ENCODE results near the gene AP5S1.
"Not testable (repeated sequence)": the region's sequence is repeated elsewhere in the genome, so short reads cannot be mapped to it uniquely, and the experiment has no call there.

Gene AP5S1

GRCh38 chr20:3794168-3794567 is 26.2 kb upstream of the AP5S1 start:
- H3K4me1 ChIP-seq (ENCODE audit: control insufficient read depth in 1 of 2, insufficient read depth in 2 of 2, low read length in 2 of 2): peaks cover 23 to 33% of the 10 kb centered on the region in 2 donors
- not testable (repeated sequence) for H3K27ac ChIP-seq (ENCODE audit: low read depth, low read length); H3K36me3 ChIP-seq (ENCODE audit: control insufficient read depth in 1 of 2, insufficient read depth in 2 of 2, low read length in 2 of 2); H3K27me3 ChIP-seq (ENCODE audit: control insufficient read depth in 1 of 2, insufficient read depth in 2 of 2, low read length in 2 of 2); H3K9ac ChIP-seq (ENCODE audit: low read depth in 1 of 2, low read length in 2 of 2); H3K9me3 ChIP-seq (ENCODE audit: control insufficient read depth in 1 of 2, low read length in 2 of 2); H3K4me3 ChIP-seq (ENCODE audit: low read depth in 1 of 2, low read length in 2 of 2)

- Histone ChIP-seq H3K4me1 (ENCODE audit: control insufficient read depth in 1 of 2, insufficient read depth in 2 of 2, low read length in 2 of 2) (peaks cover 30 to 39% of the 10 kb centered on the region in 2 donors), H3K9ac (ENCODE audit: low read depth in 1 of 2, low read length in 2 of 2) (peak overlapping the region in 1 of 2 donors; percentile 95)
Measured at GRCh38 chr20:3794701-3795420, 25.5 kb upstream of the AP5S1 start.

GRCh38 chr20:3795511-3796468 is 24.6 kb upstream of the AP5S1 start, which contains the start of gene CDC25B:
Gene CDC25B (plus strand): TSS chr20:3796310. CDS start chr20:3796532, 222 bp downstream.
- H3K4me3 ChIP-seq (ENCODE audit: low read depth in 1 of 2, low read length in 2 of 2): peak within 1 kb of the TSS; percentile 89 to 93
- peaks cover 38 to 46% of the 10 kb centered on the region in 2 donors for H3K4me1 ChIP-seq (ENCODE audit: control insufficient read depth in 1 of 2, insufficient read depth in 2 of 2, low read length in 2 of 2)
- peaks cover 7% of the 10 kb centered on the region in 2 donors for H3K36me3 ChIP-seq (ENCODE audit: control insufficient read depth in 1 of 2, insufficient read depth in 2 of 2, low read length in 2 of 2)
- H3K27ac ChIP-seq (ENCODE audit: low read depth, low read length): peak within 1 kb of the TSS; percentile 96
- H3K9ac ChIP-seq (ENCODE audit: low read depth in 1 of 2, low read length in 2 of 2): peak within 1 kb of the TSS; percentile 94 to 95
- H3K27me3 ChIP-seq (ENCODE audit: control insufficient read depth in 1 of 2, insufficient read depth in 2 of 2, low read length in 2 of 2): no peaks in the 10 kb centered on the region
- no peaks in the 10 kb centered on the region for H3K9me3 ChIP-seq (ENCODE audit: control insufficient read depth in 1 of 2, low read length in 2 of 2)

More at GRCh38 chr20:3794701-3795420, 25.5 kb upstream of the AP5S1 start:
- peak overlapping the region; percentile 96 for H3K27ac ChIP-seq (ENCODE audit: low read depth, low read length)
- peak overlapping the region; percentile 89 to 93 for H3K4me3 ChIP-seq (ENCODE audit: low read depth in 1 of 2, low read length in 2 of 2)
- no peaks in the 10 kb centered on the region for H3K27me3 ChIP-seq (ENCODE audit: control insufficient read depth in 1 of 2, insufficient read depth in 2 of 2, low read length in 2 of 2)
- no peaks in the 10 kb centered on the region for H3K36me3 ChIP-seq (ENCODE audit: control insufficient read depth in 1 of 2, insufficient read depth in 2 of 2, low read length in 2 of 2)
- H3K9me3 ChIP-seq (ENCODE audit: control insufficient read depth in 1 of 2, low read length in 2 of 2): no peaks in the 10 kb centered on the region

- Histone ChIP-seq H3K36me3 (ENCODE audit: control insufficient read depth in 1 of 2, insufficient read depth in 2 of 2, low read length in 2 of 2) (peaks cover 15 to 16% of the 10 kb centered on the region in 2 donors), H3K4me3 (ENCODE audit: low read depth in 1 of 2, low read length in 2 of 2) (peak overlapping the region; percentile 84 to 89), H3K27ac (ENCODE audit: low read depth, low read length) (no peak overlapping the region), H3K9ac (ENCODE audit: low read depth in 1 of 2, low read length in 2 of 2) (peak overlapping the region; percentile 62 to 70), H3K27me3 (ENCODE audit: control insufficient read depth in 1 of 2, insufficient read depth in 2 of 2, low read length in 2 of 2) (no peaks in the 10 kb centered on the region), H3K4me1 (ENCODE audit: control insufficient read depth in 1 of 2, insufficient read depth in 2 of 2, low read length in 2 of 2) (peaks cover 38 to 46% of the 10 kb centered on the region in 2 donors), H3K9me3 (ENCODE audit: control insufficient read depth in 1 of 2, low read length in 2 of 2) (no peaks in the 10 kb centered on the region)
Measured at GRCh38 chr20:3796477-3797225, 23.7 kb upstream of the AP5S1 start.

- Histone ChIP-seq H3K27ac (ENCODE audit: low read depth, low read length) (peak overlapping the region; percentile 53), H3K9me3 (ENCODE audit: control insufficient read depth in 1 of 2, low read length in 2 of 2) (no peaks in the 10 kb centered on the region), H3K36me3 (ENCODE audit: control insufficient read depth in 1 of 2, insufficient read depth in 2 of 2, low read length in 2 of 2) (peaks cover 17 to 20% of the 10 kb centered on the region in 2 donors), H3K27me3 (ENCODE audit: control insufficient read depth in 1 of 2, insufficient read depth in 2 of 2, low read length in 2 of 2) (no peaks in the 10 kb centered on the region), H3K4me1 (ENCODE audit: control insufficient read depth in 1 of 2, insufficient read depth in 2 of 2, low read length in 2 of 2) (peaks cover 38 to 46% of the 10 kb centered on the region in 2 donors), H3K9ac (ENCODE audit: low read depth in 1 of 2, low read length in 2 of 2) (peak overlapping the region; percentile 62 to 70), H3K4me3 (ENCODE audit: low read depth in 1 of 2, low read length in 2 of 2) (peak overlapping the region; percentile 84 to 89)
Measured at GRCh38 chr20:3797226-3797545, 23.2 kb upstream of the AP5S1 start.

GRCh38 chr20:3797592-3798372 is 22.6 kb upstream of the AP5S1 start:
- H3K4me1 ChIP-seq (ENCODE audit: control insufficient read depth in 1 of 2, insufficient read depth in 2 of 2, low read length in 2 of 2): peaks cover 38 to 46% of the 10 kb centered on the region in 2 donors
- H3K9ac ChIP-seq (ENCODE audit: low read depth in 1 of 2, low read length in 2 of 2): peak overlapping the region; percentile 62 to 70
- peaks cover 21 to 26% of the 10 kb centered on the region in 2 donors for H3K36me3 ChIP-seq (ENCODE audit: control insufficient read depth in 1 of 2, insufficient read depth in 2 of 2, low read length in 2 of 2)
- no peaks in the 10 kb centered on the region for H3K9me3 ChIP-seq (ENCODE audit: control insufficient read depth in 1 of 2, low read length in 2 of 2)
- peak overlapping the region; percentile 84 to 89 for H3K4me3 ChIP-seq (ENCODE audit: low read depth in 1 of 2, low read length in 2 of 2)
- H3K27ac ChIP-seq (ENCODE audit: low read depth, low read length): peak overlapping the region; percentile 53
- H3K27me3 ChIP-seq (ENCODE audit: control insufficient read depth in 1 of 2, insufficient read depth in 2 of 2, low read length in 2 of 2): no peaks in the 10 kb centered on the region

- H3K27ac ChIP-seq (ENCODE audit: low read depth, low read length): peak overlapping the region; percentile 23
- H3K27me3 ChIP-seq (ENCODE audit: control insufficient read depth in 1 of 2, insufficient read depth in 2 of 2, low read length in 2 of 2): no peaks in the 10 kb centered on the region
- H3K9ac ChIP-seq (ENCODE audit: low read depth in 1 of 2, low read length in 2 of 2): peak overlapping the region; percentile 15 to 62
- H3K4me1 ChIP-seq (ENCODE audit: control insufficient read depth in 1 of 2, insufficient read depth in 2 of 2, low read length in 2 of 2): peaks cover 38 to 46% of the 10 kb centered on the region in 2 donors
- H3K4me3 ChIP-seq (ENCODE audit: low read depth in 1 of 2, low read length in 2 of 2): peak overlapping the region; percentile 40 to 89
- no peaks in the 10 kb centered on the region for H3K9me3 ChIP-seq (ENCODE audit: control insufficient read depth in 1 of 2, low read length in 2 of 2)
- peaks cover 27 to 32% of the 10 kb centered on the region in 2 donors for H3K36me3 ChIP-seq (ENCODE audit: control insufficient read depth in 1 of 2, insufficient read depth in 2 of 2, low read length in 2 of 2)
Measured at GRCh38 chr20:3798373-3798768, 22.0 kb upstream of the AP5S1 start.

GRCh38 chr20:3798908-3799248 is 21.5 kb upstream of the AP5S1 start:
- no peaks in the 10 kb centered on the region for H3K27me3 ChIP-seq (ENCODE audit: control insufficient read depth in 1 of 2, insufficient read depth in 2 of 2, low read length in 2 of 2)
- H3K9me3 ChIP-seq (ENCODE audit: control insufficient read depth in 1 of 2, low read length in 2 of 2): no peaks in the 10 kb centered on the region
- H3K36me3 ChIP-seq (ENCODE audit: control insufficient read depth in 1 of 2, insufficient read depth in 2 of 2, low read length in 2 of 2): peaks cover 29 to 37% of the 10 kb centered on the region in 2 donors
- no peak overlapping the region for H3K27ac ChIP-seq (ENCODE audit: low read depth, low read length)
- H3K4me1 ChIP-seq (ENCODE audit: control insufficient read depth in 1 of 2, insufficient read depth in 2 of 2, low read length in 2 of 2): peaks cover 38 to 46% of the 10 kb centered on the region in 2 donors
- H3K4me3 ChIP-seq (ENCODE audit: low read depth in 1 of 2, low read length in 2 of 2): no peak overlapping the region
- no peak overlapping the region for H3K9ac ChIP-seq (ENCODE audit: low read depth in 1 of 2, low read length in 2 of 2)

GRCh38 chr20:3800256-3800877 is 20.0 kb upstream of the AP5S1 start:
- no peaks in the 10 kb centered on the region for H3K9me3 ChIP-seq (ENCODE audit: control insufficient read depth in 1 of 2, low read length in 2 of 2)
- peaks cover 34 to 50% of the 10 kb centered on the region in 2 donors for H3K36me3 ChIP-seq (ENCODE audit: control insufficient read depth in 1 of 2, insufficient read depth in 2 of 2, low read length in 2 of 2)
- no peak overlapping the region for H3K27ac ChIP-seq (ENCODE audit: low read depth, low read length)
- no peak overlapping the region for H3K4me3 ChIP-seq (ENCODE audit: low read depth in 1 of 2, low read length in 2 of 2)
- no peaks in the 10 kb centered on the region for H3K27me3 ChIP-seq (ENCODE audit: control insufficient read depth in 1 of 2, insufficient read depth in 2 of 2, low read length in 2 of 2)
- H3K9ac ChIP-seq (ENCODE audit: low read depth in 1 of 2, low read length in 2 of 2): no peak overlapping the region
- peaks cover 39 to 45% of the 10 kb centered on the region in 2 donors for H3K4me1 ChIP-seq (ENCODE audit: control insufficient read depth in 1 of 2, insufficient read depth in 2 of 2, low read length in 2 of 2)
